Fibroblast of mammary gland (primary cell): Measurements from ENCODE around the gene KIF2A.

Experiments
- DNase-seq: peaks from one replicate; pipeline ENCODE4 v3.0.0-alpha.2; 2010; ENCODE audit warnings: low read depth
- H3K4me3 ChIP-seq: 2 replicates; pipeline ENCODE4 v1.5.1; 2011; ENCODE audit warnings: low read depth, mild to moderate bottlenecking, low read length, moderate library complexity; ENCODE audit not compliant: control insufficient read depth
- CTCF ChIP-seq: conservative IDR thresholded peaks from 2 replicates; pipeline ENCODE4 v1.5.1; 2011; ENCODE audit warnings: low read depth, low read length, inconsistent platforms; ENCODE audit not compliant: control insufficient read depth, insufficient read depth

The KIF2A gene

GRCh38 chr5:62316176-62316502 lies 10.1 kb downstream of the KIF2A start:
- no peak for TF ChIP-seq CTCF
- peak; percentile 26 for DNase-seq
- H3K4me3 ChIP-seq = no peak overlapping the region

GRCh38 chr5:62317810-62318209 lies 11.8 kb downstream of the KIF2A start:
- no peak for TF ChIP-seq CTCF

GRCh38 chr5:62322484-62322883 lies 16.5 kb downstream of the KIF2A start:
- H3K4me3 ChIP-seq = no peak overlapping the region
- no peak for DNase-seq
- TF ChIP-seq CTCF = no peak

More at GRCh38 chr5:62317810-62318209, 11.8 kb downstream of the KIF2A start:
- no peak overlapping the region for H3K4me3 ChIP-seq
- DNase-seq = peak; percentile 23

- TF ChIP-seq CTCF = no peak
- no peak for DNase-seq
- H3K4me3 ChIP-seq = no peak overlapping the region
Measured at GRCh38 chr5:62326302-62326701, 20.3 kb downstream of the KIF2A start.

GRCh38 chr5:62326702-62327101 lies 20.7 kb downstream of the KIF2A start:
- DNase-seq = no peak
- no peak for TF ChIP-seq CTCF
- no peak overlapping the region for H3K4me3 ChIP-seq

GRCh38 chr5:62327138-62328053 lies 21.4 kb downstream of the KIF2A start:
- TF ChIP-seq CTCF = no peak
- H3K4me3 ChIP-seq = no peak overlapping the region
- DNase-seq = no peak
